A673 (cell line): ENCODE data around the gene CD164. TPM values are rescaled to one million over a fixed set of nuclear protein-coding genes. Genes with fewer than 3 reads are reported as not detected.
"Not testable (repeated sequence)": the region's sequence is repeated elsewhere in the genome, so short reads cannot be mapped to it uniquely, and the experiment has no call there.

Source experiments
- BruUV-seq: library from RNA; stranded (reverse); fragments of 400-500 nt; replicated peaks from 2 replicates; lab custom pipeline; 2021; lab: Mats Ljungman, UMichigan
- CTCF ChIA-PET: fragments of 300-600 bp; sonication (Branson Sonifier 250); formaldehyde crosslinking; loops from one replicate; lab custom pipeline; 2022; ENCODE audit warnings: antibody characterized with exemption; lab: Charles Lee
- POLR2A ChIA-PET: fragments of 300-600 bp; sonication (Branson Sonifier 250); formaldehyde crosslinking; loops from one replicate; lab custom pipeline; 2022; ENCODE audit warnings: antibody characterized with exemption; ENCODE audit not compliant: low non-redundant PET; lab: Charles Lee
- DNase-seq: peaks from one replicate; pipeline ENCODE4 v3.0.0-alpha.2; 2015; ENCODE audit warnings: low spot score
- H3K27ac ChIP-seq: fragments of 200-600 bp; sonication (generic); 2 replicates; pipeline ENCODE4 v1.5.1; 2016; ENCODE audit warnings: mixed run types, low read depth, mild to moderate bottlenecking, mixed read lengths, antibody characterized with exemption, low read length; ENCODE audit not compliant: poor library complexity, severe bottlenecking
- H3K27me3 ChIP-seq: fragments of 200-600 bp; sonication (generic); replicated peaks from 2 replicates; pipeline ENCODE4 v1.6.1; 2017; ENCODE audit warnings: mixed run types, low read depth, mild to moderate bottlenecking, mixed read lengths, antibody characterized with exemption, low read length; ENCODE audit not compliant: insufficient read depth, poor library complexity
- H3K36me3 ChIP-seq: fragments of 200-600 bp; sonication (generic); 2 replicates; pipeline ENCODE4 v1.6.1; 2016; ENCODE audit warnings: mixed run types, mild to moderate bottlenecking, mixed read lengths, antibody characterized with exemption, low read length; ENCODE audit not compliant: insufficient read depth, poor library complexity, severe bottlenecking
- H3K4me1 ChIP-seq: fragments of 200-600 bp; sonication (generic); 2 replicates; pipeline ENCODE4 v1.6.1; 2017; ENCODE audit warnings: mixed run types, mild to moderate bottlenecking, mixed read lengths, antibody characterized with exemption, low read length; ENCODE audit not compliant: insufficient read depth, poor library complexity, severe bottlenecking
- H3K4me3 ChIP-seq: fragments of 200-600 bp; sonication (generic); 2 replicates; pipeline ENCODE4 v1.5.1; 2016; ENCODE audit warnings: low read depth, mixed run types, mild to moderate bottlenecking, mixed read lengths, low read length; ENCODE audit not compliant: poor library complexity, severe bottlenecking
- H3K9me3 ChIP-seq: fragments of 200-600 bp; sonication (generic); 2 replicates; pipeline ENCODE4 v1.6.1; 2016; ENCODE audit warnings: mixed run types, low read depth, mild to moderate bottlenecking, mixed read lengths, antibody characterized with exemption, low read length; ENCODE audit not compliant: poor library complexity, severe bottlenecking
- CTCF ChIP-seq: fragments of 300-800, 200-600 bp; sonication (generic); conservative IDR thresholded peaks from 2 replicates; pipeline ENCODE4 v1.5.1; 2017; ENCODE audit warnings: low read depth, mild to moderate bottlenecking, antibody characterized with exemption, low read length, moderate library complexity, mixed read lengths
- EZH2 ChIP-seq: fragments of 200-600 bp; sonication (generic); IDR thresholded peaks from 2 replicates; pipeline ENCODE4 v1.6.1; 2017; ENCODE audit warnings: borderline replicate concordance, low read depth, mild to moderate bottlenecking, mixed read lengths, antibody characterized with exemption, low read length; ENCODE audit not compliant: poor library complexity, severe bottlenecking
- intact Hi-C: fragments of 100-400 bp; cut with micrococcal nuclease; formaldehyde crosslinking; loops from one replicate; pipeline ENCODE4 v1.10.0; 2022; ENCODE audit not compliant: unreplicated experiment
- total RNA-seq: library from RNA; stranded (reverse); gene quantifications from 2 replicates; pipeline ENCODE4 v1.2.3, GENCODE V29; 2021

The CD164 gene
- total RNA-seq, 1 experiment from 2014 or later = 176 TPM

GRCh38 chr6:109370336-109370735, 11.9 kb downstream of the CD164 start:
- H3K27me3 ChIP-seq = no peaks in the 10 kb centered on the region
- no peaks in the 10 kb centered on the region for H3K4me1 ChIP-seq
- TF ChIP-seq EZH2 = no peak
- TF ChIP-seq CTCF = no peak
- DNase-seq = no peak
- no peaks in the 10 kb centered on the region for H3K9me3 ChIP-seq
- BruUV-seq = no TSS peak
- intact Hi-C loops = no loop called here
- H3K4me3 ChIP-seq = no peak overlapping the region
- H3K27ac ChIP-seq = no peak overlapping the region
- ChIA-PET CTCF (no interaction called here), POLR2A (no interaction called here)
- peaks cover 68% of the 10 kb centered on the region for H3K36me3 ChIP-seq

GRCh38 chr6:109369728-109370127, 12.5 kb downstream of the CD164 start:
- Histone ChIP-seq H3K4me1 (no peaks in the 10 kb centered on the region), H3K9me3 (no peaks in the 10 kb centered on the region), H3K4me3 (no peak overlapping the region), H3K36me3 (peaks cover 68% of the 10 kb centered on the region), H3K27me3 (no peaks in the 10 kb centered on the region), H3K27ac (no peak overlapping the region)
- no peak for DNase-seq
- ChIA-PET POLR2A (no interaction called here), CTCF (no interaction called here)
- intact Hi-C loops = no loop called here
- no TSS peak for BruUV-seq
- TF ChIP-seq EZH2 (no peak), CTCF (no peak)

GRCh38 chr6:109364382-109365078, 17.7 kb downstream of the CD164 start:
- DNase-seq, BruUV-seq, H3K27me3 ChIP-seq, H3K4me3 ChIP-seq, intact Hi-C loops, CTCF ChIA-PET, H3K4me1 ChIP-seq, H3K27ac ChIP-seq, POLR2A ChIA-PET, H3K9me3 ChIP-seq: not testable (repeated sequence)
- peaks cover 32% of the 10 kb centered on the region for H3K36me3 ChIP-seq

GRCh38 chr6:109363753-109364152, 18.5 kb downstream of the CD164 start:
- CTCF ChIA-PET = no interaction called here
- POLR2A ChIA-PET = no interaction called here
- no TSS peak for BruUV-seq
- Histone ChIP-seq H3K27me3 (no peaks in the 10 kb centered on the region), H3K27ac (no peak overlapping the region), H3K4me3 (no peak overlapping the region), H3K9me3 (no peaks in the 10 kb centered on the region), H3K36me3 (peaks cover 26% of the 10 kb centered on the region), H3K4me1 (no peaks in the 10 kb centered on the region)
- no peak for TF ChIP-seq CTCF
- TF ChIP-seq EZH2 = no peak
- no peak for DNase-seq
- intact Hi-C loops = no loop called here
